Caco-2 (cell line): ENCODE data around the gene INSYN2B. TPM values are rescaled to one million over a fixed set of nuclear protein-coding genes. Genes with fewer than 3 reads are reported as not detected.

ENCODE experiments used
- BruUV-seq: library from RNA; stranded (reverse); fragments of 400-500 nt; replicated peaks from 2 replicates; lab custom pipeline; 2021; lab: Mats Ljungman, UMichigan
- CTCF ChIA-PET: fragments of 300-600 bp; sonication (Branson Sonifier 250); formaldehyde crosslinking; loops from one replicate; lab custom pipeline; 2022; ENCODE audit warnings: antibody characterized with exemption; lab: Charles Lee
- POLR2A ChIA-PET: fragments of 300-600 bp; sonication (Branson Sonifier 250); formaldehyde crosslinking; loops from one replicate; lab custom pipeline; 2022; ENCODE audit warnings: antibody characterized with exemption; lab: Charles Lee
- DNase-seq, 2 experiments: peaks; one replicate each; pipeline versions ENCODE4 v3.0.0 to v3.0.0-alpha.2; 2020 to 2022
- H3K27me3 ChIP-seq: replicated peaks from 2 replicates; pipeline ENCODE4 v1.6.0; 2011; ENCODE audit warnings: low read length; ENCODE audit not compliant: control insufficient read depth, insufficient read depth
- H3K36me3 ChIP-seq: 2 replicates; pipeline ENCODE4 v1.5.1; 2011; ENCODE audit warnings: low read length; ENCODE audit not compliant: control insufficient read depth, insufficient read depth
- H3K4me1 ChIP-seq: fragments of 250-450 bp; sonication (Bioruptor Pico); 2 replicates; pipeline ENCODE4 v1.5.1; 2020; ENCODE audit warnings: mild to moderate bottlenecking
- H3K4me3 ChIP-seq: 2 replicates; pipeline ENCODE4 v1.5.1; 2011; ENCODE audit warnings: low read depth, mild to moderate bottlenecking, control low read depth, low read length
- H3K9me3 ChIP-seq: fragments of 250-450 bp; sonication (Bioruptor Pico); 2 replicates; pipeline ENCODE4 v1.5.1; 2020; ENCODE audit warnings: mild to moderate bottlenecking, moderate library complexity
- H3K27ac Mint-ChIP-seq: one replicate; pipeline ENCODE4 v1.8.0; 2022; ENCODE audit warnings: mixed read lengths; ENCODE audit not compliant: unreplicated experiment
- H3K27me3 Mint-ChIP-seq: one replicate; pipeline ENCODE4 v1.8.0; 2022; ENCODE audit warnings: mixed read lengths; ENCODE audit not compliant: insufficient read depth, unreplicated experiment
- H3K36me3 Mint-ChIP-seq: one replicate; pipeline ENCODE4 v1.8.0; 2022; ENCODE audit warnings: mild to moderate bottlenecking, mixed read lengths; ENCODE audit not compliant: insufficient read depth, unreplicated experiment
- H3K4me1 Mint-ChIP-seq: one replicate; pipeline ENCODE4 v1.8.0; 2022; ENCODE audit warnings: low read depth, mixed read lengths; ENCODE audit not compliant: unreplicated experiment
- H3K4me3 Mint-ChIP-seq: one replicate; pipeline ENCODE4 v1.8.0; 2022; ENCODE audit warnings: mild to moderate bottlenecking, moderate library complexity, mixed read lengths; ENCODE audit not compliant: unreplicated experiment
- H3K9me3 Mint-ChIP-seq: one replicate; pipeline ENCODE4 v1.8.0; 2022; ENCODE audit warnings: mixed read lengths; ENCODE audit not compliant: unreplicated experiment
- intact Hi-C: fragments of 100-400 bp; cut with micrococcal nuclease; formaldehyde crosslinking; loops from one replicate; pipeline ENCODE4 v1.10.0; 2022; ENCODE audit not compliant: unreplicated experiment
- total RNA-seq: library from RNA; stranded (reverse); gene quantifications from 2 replicates; pipeline ENCODE4 v1.2.3, GENCODE V29; 2022
- TF ChIP-seq, protein P1 (sequence below), 2 experiments: fragments of 200-600 bp in 1 of 2; IDR thresholded peaks; 1 replicate in 1 of 2; 2 replicates in 1 of 2; pipeline versions ENCODE4 v1.5.1 to v1.8.0; 2011 to 2022; ENCODE audit warnings: antibody characterized with exemption in 1 of 2, control low read depth in 1 of 2, inconsistent platforms in 1 of 2, low read depth in 1 of 2, low read length in 1 of 2, mild to moderate bottlenecking in 1 of 2, moderate library complexity in 1 of 2; ENCODE audit not compliant: insufficient read depth in 1 of 2, severe bottlenecking in 1 of 2, unreplicated experiment in 1 of 2

The INSYN2B gene
- total RNA-seq, 1 experiment from 2014 or later: not detected

DNA sequence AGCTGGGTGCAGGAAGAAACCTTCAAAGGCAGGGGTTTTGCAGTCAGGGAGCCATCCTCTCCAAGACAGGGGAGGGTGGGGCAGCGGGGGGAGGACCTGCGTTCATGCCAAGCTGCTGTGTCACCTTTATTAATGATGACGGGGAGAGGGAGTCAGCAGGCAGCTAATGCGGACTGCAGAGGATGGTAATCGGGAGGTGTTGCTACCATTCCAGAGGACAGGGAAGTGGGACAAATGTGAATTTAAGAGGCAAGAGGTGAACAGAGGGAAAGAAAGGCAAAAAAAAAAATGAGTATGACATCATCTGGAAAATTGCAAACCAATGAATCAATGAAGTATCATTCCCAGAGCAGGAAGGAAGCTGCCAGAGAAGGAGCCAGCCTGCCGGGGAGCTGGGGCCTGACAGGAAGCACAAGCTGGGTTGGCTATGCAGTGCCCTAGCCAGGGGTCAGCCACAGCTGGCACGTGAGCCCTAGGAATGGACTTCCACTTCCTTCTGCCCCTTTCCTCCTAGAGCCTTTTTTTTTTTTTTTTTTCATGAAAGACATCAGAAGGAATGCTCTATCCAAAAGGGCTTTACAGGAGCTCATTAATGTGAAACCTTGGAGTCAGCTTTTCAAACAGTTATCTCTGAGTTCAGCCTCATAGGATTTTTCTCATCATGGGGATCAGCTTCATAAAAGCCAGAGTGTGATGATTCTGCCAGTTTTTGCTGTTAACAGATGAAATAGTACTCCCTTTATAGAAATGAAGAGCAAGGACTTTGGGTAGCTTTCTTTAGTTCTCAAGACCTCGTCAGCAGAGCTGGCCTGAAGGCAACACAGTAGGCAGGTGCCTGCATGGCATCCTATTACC is 9.2 kb downstream of the INSYN2B start:
- Histone ChIP-seq H3K27me3 (no peaks in the 10 kb centered on the region), H3K9me3 (no peaks in the 10 kb centered on the region), H3K36me3 (no peaks in the 10 kb centered on the region), H3K4me1 (peaks cover 26% of the 10 kb centered on the region), H3K4me3 (no peak overlapping the region)
- Mint-ChIP-seq H3K27ac (no peak overlapping the region), H3K27me3 (peaks cover 3% of the 10 kb centered on the region), H3K4me3 (no peak overlapping the region), H3K4me1 (peaks cover 6% of the 10 kb centered on the region), H3K9me3 (no peaks in the 10 kb centered on the region), H3K36me3 (no peaks in the 10 kb centered on the region)
- intact Hi-C loops: no loop called here
- no TSS peak for BruUV-seq
- CTCF ChIA-PET: interaction anchor here (0.6 to 1.6 kb wide), 2 partner anchors 9 to 335 kb away, joined by 3 to 8 read pairs; partner anchors contain the start of gene INSYN2B
- POLR2A ChIA-PET: no interaction called here
- TF ChIP-seq, protein P1, sequence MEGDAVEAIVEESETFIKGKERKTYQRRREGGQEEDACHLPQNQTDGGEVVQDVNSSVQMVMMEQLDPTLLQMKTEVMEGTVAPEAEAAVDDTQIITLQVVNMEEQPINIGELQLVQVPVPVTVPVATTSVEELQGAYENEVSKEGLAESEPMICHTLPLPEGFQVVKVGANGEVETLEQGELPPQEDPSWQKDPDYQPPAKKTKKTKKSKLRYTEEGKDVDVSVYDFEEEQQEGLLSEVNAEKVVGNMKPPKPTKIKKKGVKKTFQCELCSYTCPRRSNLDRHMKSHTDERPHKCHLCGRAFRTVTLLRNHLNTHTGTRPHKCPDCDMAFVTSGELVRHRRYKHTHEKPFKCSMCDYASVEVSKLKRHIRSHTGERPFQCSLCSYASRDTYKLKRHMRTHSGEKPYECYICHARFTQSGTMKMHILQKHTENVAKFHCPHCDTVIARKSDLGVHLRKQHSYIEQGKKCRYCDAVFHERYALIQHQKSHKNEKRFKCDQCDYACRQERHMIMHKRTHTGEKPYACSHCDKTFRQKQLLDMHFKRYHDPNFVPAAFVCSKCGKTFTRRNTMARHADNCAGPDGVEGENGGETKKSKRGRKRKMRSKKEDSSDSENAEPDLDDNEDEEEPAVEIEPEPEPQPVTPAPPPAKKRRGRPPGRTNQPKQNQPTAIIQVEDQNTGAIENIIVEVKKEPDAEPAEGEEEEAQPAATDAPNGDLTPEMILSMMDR (IDR thresholded peaks at IDR 0.05; ENCODE audit: insufficient read depth in 1 of 2, low read depth in 1 of 2, low read length in 1 of 2, severe bottlenecking in 1 of 2, unreplicated experiment in 1 of 2): no peak
- no peak for DNase-seq

GRCh38 chr5:169970339-169970738 is 10.0 kb downstream of the INSYN2B start:
- ChIA-PET CTCF (no interaction called here), POLR2A (no interaction called here)
- BruUV-seq: no TSS peak
- intact Hi-C loops: no loop called here
- H3K36me3 Mint-ChIP-seq: no peaks in the 10 kb centered on the region
- DNase-seq: no peak
- no peak overlapping the region for H3K4me3 ChIP-seq
- no peaks in the 10 kb centered on the region for H3K9me3 ChIP-seq
- no peak overlapping the region for H3K27ac Mint-ChIP-seq
- H3K36me3 ChIP-seq: no peaks in the 10 kb centered on the region
- no peaks in the 10 kb centered on the region for H3K9me3 Mint-ChIP-seq
- H3K4me1 ChIP-seq: peaks cover 26% of the 10 kb centered on the region
- TF ChIP-seq, protein P1 (IDR thresholded peaks at IDR 0.05; ENCODE audit: insufficient read depth in 1 of 2, low read depth in 1 of 2, low read length in 1 of 2, severe bottlenecking in 1 of 2, unreplicated experiment in 1 of 2): no peak
- H3K27me3 Mint-ChIP-seq: peaks cover under 1% of the 10 kb centered on the region
- peaks cover 6% of the 10 kb centered on the region for H3K4me1 Mint-ChIP-seq
- no peak overlapping the region for H3K4me3 Mint-ChIP-seq
- no peaks in the 10 kb centered on the region for H3K27me3 ChIP-seq

DNA sequence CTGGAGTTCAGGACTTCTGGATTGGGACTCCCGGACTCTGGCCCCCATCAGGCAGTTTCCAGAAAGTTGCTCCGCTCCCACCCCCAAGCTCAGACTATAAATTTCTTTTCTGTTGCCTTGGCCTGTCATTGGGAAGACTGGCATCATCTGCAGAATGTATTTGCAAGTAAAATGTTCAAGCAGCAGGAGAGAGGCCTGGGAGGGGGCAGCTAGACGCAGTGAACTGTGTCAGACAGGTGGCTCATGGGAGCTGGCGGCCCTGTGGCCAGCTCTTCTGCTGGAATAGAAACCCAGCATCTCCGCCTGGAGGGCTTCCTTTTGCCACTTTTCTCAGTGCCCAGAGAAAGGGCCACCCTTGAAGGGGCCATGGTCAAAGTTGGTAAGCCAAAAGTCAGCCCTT is 16.0 kb downstream of the INSYN2B start:
- no peak for DNase-seq
- Histone ChIP-seq H3K9me3 (no peaks in the 10 kb centered on the region), H3K4me1 (peaks cover 17% of the 10 kb centered on the region), H3K36me3 (no peaks in the 10 kb centered on the region), H3K27me3 (no peaks in the 10 kb centered on the region), H3K4me3 (no peak overlapping the region)
- BruUV-seq: no TSS peak
- no peaks in the 10 kb centered on the region for H3K4me1 Mint-ChIP-seq
- no peak overlapping the region for H3K4me3 Mint-ChIP-seq
- H3K9me3 Mint-ChIP-seq: no peaks in the 10 kb centered on the region
- ChIA-PET POLR2A (no interaction called here), CTCF (no interaction called here)
- TF ChIP-seq, protein P1 (IDR thresholded peaks at IDR 0.05; ENCODE audit: insufficient read depth in 1 of 2, low read depth in 1 of 2, low read length in 1 of 2, severe bottlenecking in 1 of 2, unreplicated experiment in 1 of 2): no peak
- intact Hi-C loops: no loop called here
- H3K27ac Mint-ChIP-seq: no peak overlapping the region
- peaks cover 5% of the 10 kb centered on the region for H3K27me3 Mint-ChIP-seq
- no peaks in the 10 kb centered on the region for H3K36me3 Mint-ChIP-seq
